ENCODE results near the gene ARID1B. TPM values are rescaled to one million over a fixed set of nuclear protein-coding genes. Genes with fewer than 3 reads are reported as not detected.

Gene ARID1B
- total and polyA plus RNA-seq, 9 of the 15 experiments (the other 6 are each of a cell fraction or from before 2014, with no cell fraction given) = 12.5 to 50.5 (median 25.8) TPM

DNA sequence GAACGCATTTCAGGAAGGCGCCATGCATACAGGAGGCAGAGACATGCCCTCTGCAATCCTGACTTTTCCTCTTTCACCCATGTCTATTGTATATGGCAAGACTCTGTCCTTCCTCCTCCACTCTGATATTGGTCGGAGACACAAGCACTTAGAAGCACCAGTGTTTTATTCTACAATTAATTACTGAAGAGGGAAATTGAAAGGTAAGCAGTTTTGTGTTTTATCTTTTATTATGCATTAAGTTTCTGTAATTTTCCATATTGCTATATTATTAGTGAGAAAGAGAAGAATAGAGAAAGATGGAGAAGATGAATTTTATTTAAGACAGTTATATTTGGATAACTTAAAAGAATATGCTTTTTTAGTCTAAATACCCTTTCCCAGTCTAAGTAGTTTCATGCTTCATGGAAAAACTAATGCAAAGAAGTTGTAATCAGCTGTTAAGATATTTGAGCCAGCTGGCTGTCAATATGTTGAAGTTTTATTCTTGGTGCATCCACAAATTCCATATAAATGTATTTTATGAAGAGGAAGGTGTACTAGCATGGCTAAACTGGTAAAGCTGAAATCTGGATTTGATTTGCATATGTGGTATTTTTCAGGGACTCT is 13.6 kb downstream of the ARID1B start:
- Histone ChIP-seq H3K9ac (ENCODE audit: insufficient read depth in 1 of 2, low read depth in 2 of 2, low read length in 2 of 2) (no peak overlapping the region), H3K9me1 (ENCODE audit: control insufficient read depth, insufficient read depth, low read length) (no peaks in the 10 kb centered on the region), H3K79me2 (ENCODE audit: control insufficient read depth, insufficient read depth, low read length) (peaks cover 98% of the 10 kb centered on the region), H3K27ac (ENCODE audit: extremely low read depth, low read depth, low read length) (no peak overlapping the region), H3K9me3 (replicated peaks; ENCODE audit: control insufficient read depth, insufficient read depth, low read depth, low read length) (no peaks in the 10 kb centered on the region), H3K27me3 (ENCODE audit: control insufficient read depth in 2 of 2, insufficient read depth in 2 of 2, low read length in 2 of 2) (no peaks in the 10 kb centered on the region), H3K4me2 (ENCODE audit: insufficient read depth, low read length) (peak overlapping the region; percentile 17; the same call in 1 of the 2 replicates), H3K4me3 (no peak overlapping the region), H2AFZ (ENCODE audit: low read depth, low read length) (no peak overlapping the region), H4K20me1 (replicated peaks; ENCODE audit: control insufficient read depth, insufficient read depth, low read length) (peaks cover 24% of the 10 kb centered on the region), H3K36me3 (ENCODE audit: control insufficient read depth, insufficient read depth, low read length) (peaks cover 3% of the 10 kb centered on the region; the same call in 2 of the 3 replicates), H3K4me1 (replicated peaks in 1 of 2; ENCODE audit: control insufficient read depth in 2 of 2, insufficient read depth in 2 of 2, low read length in 2 of 2) (peaks cover 7 to 9% of the 10 kb centered on the region in 2 experiments; a peak in 4 of 5 replicates)
- TF ChIP-seq MAFF (IDR thresholded peaks at IDR 0.05; ENCODE audit: low read length) (peak; percentile 79), MECOM (CRISPR knock-in tag; IDR thresholded peaks at IDR 0.05) (no peak), C11orf30 (IDR thresholded peaks at IDR 0.05; ENCODE audit: low read depth) (peak; percentile 82), ZNF316 (IDR thresholded peaks at IDR 0.05) (peak; percentile 94), MAFK (IDR thresholded peaks at IDR 0.05; ENCODE audit: low read length) (peak; percentile 67), WHSC1 (IDR thresholded peaks at IDR 0.05; ENCODE audit: low read length) (no peak), MAFG (tag; conservative IDR thresholded peaks at IDR 0.05) (peak; percentile 74)
- in situ Hi-C loops (cut with MboI) (no loop called here), intact Hi-C loops (cut with micrococcal nuclease) (no loop called here)
- WGBS (ENCODE audit: insufficient coverage, low coverage, missing lambda C conversion rate) = 89% methylated on average over 3 of the region's 3 CpGs
- CTCF ChIA-PET (ENCODE audit: low intra/inter-chr PET ratio) = no interaction called here
- BruUV-seq (replicated peaks) = no TSS peak
- POLR2A ChIA-PET = interaction anchor here (1.0 to 1.4 kb wide), 3 partner anchors 8 to 12 kb away, joined by 3 to 5 read pairs (median 4); no protein-coding TSS in a partner anchor
- no peak for ATAC-seq
- no peak for FAIRE-seq
- no peak for DNase-seq (ENCODE audit: extremely low read depth in 1 of 4, low spot score in 3 of 4)
